ENCODE results near the gene NR1D2. TPM values are rescaled to one million over a fixed set of nuclear protein-coding genes. Genes with fewer than 3 reads are reported as not detected.
A peak's percentile ranks its signal among the peaks of the same experiment; 100 is the strongest.

Gene NR1D2
- polyA plus RNA-seq, 3 donors = 4.1 to 5.4 (median 5.3) TPM

DNA sequence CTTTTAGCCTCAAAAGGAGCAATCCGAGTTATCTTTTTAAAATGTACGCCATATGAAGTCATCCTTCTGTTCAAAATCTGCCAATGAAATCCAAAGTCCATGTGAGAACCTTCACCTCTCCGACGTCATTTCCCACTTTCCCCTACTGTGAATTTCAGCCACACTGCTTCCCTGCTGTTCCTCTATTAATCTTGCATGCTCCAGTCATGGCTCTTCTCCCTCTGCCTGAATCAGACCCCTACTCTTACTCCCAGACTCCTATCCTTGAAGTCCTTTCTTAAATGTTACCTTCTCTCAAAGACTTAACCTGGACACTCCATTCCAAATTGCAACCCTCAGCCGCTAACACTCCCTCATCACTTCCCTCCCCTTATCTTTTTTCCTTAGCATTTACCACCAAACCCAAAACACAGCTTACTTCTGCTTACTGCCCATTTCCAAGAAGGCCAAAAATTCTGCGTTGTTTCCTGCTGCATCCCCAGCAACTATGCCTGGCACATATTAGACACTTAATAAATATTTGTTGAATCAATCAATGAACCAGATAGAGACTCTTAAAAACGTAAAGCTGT, 29.5 kb upstream of the NR1D2 start:
- WGBS (ENCODE audit: insufficient coverage) = 26% methylated on average over 4 of the region's 7 CpGs
- H3K36me3 Mint-ChIP-seq = peaks cover 30 to 31% of the 10 kb centered on the region in 2 donors
- H2AFZ ChIP-seq (ENCODE audit: insufficient read depth, low read depth, low read length, poor library complexity, severe bottlenecking) = peak overlapping the region; percentile 95

DNA sequence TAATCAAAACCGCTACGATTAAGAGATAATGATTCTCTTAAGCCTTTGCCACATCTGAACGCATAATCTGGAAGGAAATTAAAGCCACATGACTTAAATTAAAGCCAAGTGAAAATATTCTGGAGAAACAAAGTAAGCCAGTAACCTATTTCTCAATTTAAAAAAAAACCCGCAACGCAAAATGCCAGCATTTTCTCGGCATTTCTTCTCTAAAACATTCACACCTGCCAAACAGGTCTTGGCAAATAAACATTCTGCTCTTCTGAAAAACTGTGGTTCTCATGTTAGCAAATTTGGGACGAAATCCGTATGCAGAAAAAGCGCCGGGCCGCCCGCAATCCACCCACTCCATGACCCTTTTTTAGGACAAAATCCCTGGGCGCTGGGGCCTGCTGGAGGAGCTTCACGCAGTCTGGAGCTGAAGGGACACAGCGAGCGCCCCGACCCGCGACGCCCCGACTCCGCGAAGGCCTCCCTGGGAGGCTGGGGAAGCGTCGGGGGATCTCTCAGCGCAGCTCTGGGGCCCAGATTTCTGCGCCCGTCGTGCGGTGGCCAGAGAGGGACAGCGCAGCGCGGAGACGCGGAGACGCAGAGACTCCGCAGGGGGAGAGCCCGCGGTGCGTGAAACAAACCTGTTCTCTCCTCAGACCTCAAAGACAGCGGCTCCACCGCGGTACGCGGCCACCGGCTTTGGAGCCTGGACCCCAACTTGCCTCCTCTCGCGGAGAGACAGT, 28.8 kb upstream of the NR1D2 start:
- Histone ChIP-seq H3K79me2 (ENCODE audit: insufficient read depth, low read length) (peaks cover 21% of the 10 kb centered on the region), H3K27me3 (ENCODE audit: control insufficient read depth in 2 of 2, insufficient read depth in 2 of 2, low read length in 2 of 2) (no peaks in the 10 kb centered on the region), H3K4me2 (replicated peaks; ENCODE audit: extremely low read depth, low read length, poor library complexity, severe bottlenecking) (peak overlapping the region; percentile 85), H3K27ac (ENCODE audit: low read depth in 1 of 2, low read length in 2 of 2) (peak overlapping the region; percentile 94), H3K4me1 (ENCODE audit: control insufficient read depth in 1 of 2, insufficient read depth in 2 of 2, low read length in 2 of 2) (peaks cover 26 to 33% of the 10 kb centered on the region in 2 donors), H2AFZ (ENCODE audit: insufficient read depth, low read depth, low read length, poor library complexity, severe bottlenecking) (peak overlapping the region; percentile 95), H4K20me1 (ENCODE audit: insufficient read depth, low read length) (peaks cover 32% of the 10 kb centered on the region), H3K9ac (ENCODE audit: insufficient read depth, low read length, poor library complexity, severe bottlenecking) (peak overlapping the region; percentile 77), H3K9me3 (replicated peaks in 1 of 2; ENCODE audit: control insufficient read depth in 1 of 2, insufficient read depth in 1 of 2, low read length in 2 of 2) (no peaks in the 10 kb centered on the region), H3K36me3 (replicated peaks in 1 of 2; ENCODE audit: control insufficient read depth in 1 of 2, insufficient read depth in 2 of 2, low read length in 2 of 2) (peaks cover 22 to 36% of the 10 kb centered on the region in 2 donors), H3K4me3 (replicated peaks in 1 of 3; ENCODE audit: low read depth in 2 of 3, low read length in 3 of 3) (peak overlapping the region; percentile 91 to 100 (median 100))
- peaks cover 34 to 36% of the 10 kb centered on the region in 2 donors for H3K36me3 Mint-ChIP-seq
- peaks cover 0 to 2% (median 0%) of the 10 kb centered on the region in 7 donors for H3K9me3 Mint-ChIP-seq
- H3K27ac Mint-ChIP-seq = peak overlapping the region; percentile 93 to 97 (median 95)
- WGBS (ENCODE audit: insufficient coverage) = under 1% methylated on average over 44 of the region's 48 CpGs
- H3K27me3 Mint-ChIP-seq (ENCODE audit: low read depth in 3 of 3) = peaks cover 8 to 11% (median 10%) of the 10 kb centered on the region in 3 donors
- peaks cover 43% of the 10 kb centered on the region for H3K4me1 Mint-ChIP-seq
- H3K4me3 Mint-ChIP-seq = peak overlapping the region; percentile 96 to 97
- DNase-seq = no peak
- TF ChIP-seq, protein P1, sequence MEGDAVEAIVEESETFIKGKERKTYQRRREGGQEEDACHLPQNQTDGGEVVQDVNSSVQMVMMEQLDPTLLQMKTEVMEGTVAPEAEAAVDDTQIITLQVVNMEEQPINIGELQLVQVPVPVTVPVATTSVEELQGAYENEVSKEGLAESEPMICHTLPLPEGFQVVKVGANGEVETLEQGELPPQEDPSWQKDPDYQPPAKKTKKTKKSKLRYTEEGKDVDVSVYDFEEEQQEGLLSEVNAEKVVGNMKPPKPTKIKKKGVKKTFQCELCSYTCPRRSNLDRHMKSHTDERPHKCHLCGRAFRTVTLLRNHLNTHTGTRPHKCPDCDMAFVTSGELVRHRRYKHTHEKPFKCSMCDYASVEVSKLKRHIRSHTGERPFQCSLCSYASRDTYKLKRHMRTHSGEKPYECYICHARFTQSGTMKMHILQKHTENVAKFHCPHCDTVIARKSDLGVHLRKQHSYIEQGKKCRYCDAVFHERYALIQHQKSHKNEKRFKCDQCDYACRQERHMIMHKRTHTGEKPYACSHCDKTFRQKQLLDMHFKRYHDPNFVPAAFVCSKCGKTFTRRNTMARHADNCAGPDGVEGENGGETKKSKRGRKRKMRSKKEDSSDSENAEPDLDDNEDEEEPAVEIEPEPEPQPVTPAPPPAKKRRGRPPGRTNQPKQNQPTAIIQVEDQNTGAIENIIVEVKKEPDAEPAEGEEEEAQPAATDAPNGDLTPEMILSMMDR (IDR thresholded peaks at IDR 0.05) = no peak
- intact Hi-C loops (cut with micrococcal nuclease) = loop anchor here (2.0 to 10.0 kb wide), 2 partner anchors 28 to 48 kb away; partner anchors contain the start of gene NR1D2 (in 1 of the 2)

More for the DNA sequence above, 29.5 kb upstream of the NR1D2 start:
- H3K4me3 Mint-ChIP-seq = peak overlapping the region; percentile 96 to 97
- Histone ChIP-seq H3K4me1 (ENCODE audit: control insufficient read depth in 1 of 2, insufficient read depth in 2 of 2, low read length in 2 of 2) (peaks cover 26 to 33% of the 10 kb centered on the region in 2 donors), H3K4me3 (replicated peaks in 1 of 3; ENCODE audit: low read depth in 2 of 3, low read length in 3 of 3) (peak overlapping the region; percentile 91 to 100 (median 100)), H3K27me3 (ENCODE audit: control insufficient read depth in 2 of 2, insufficient read depth in 2 of 2, low read length in 2 of 2) (no peaks in the 10 kb centered on the region), H4K20me1 (ENCODE audit: insufficient read depth, low read length) (peaks cover 32% of the 10 kb centered on the region), H3K9ac (ENCODE audit: insufficient read depth, low read length, poor library complexity, severe bottlenecking) (no peak overlapping the region), H3K79me2 (ENCODE audit: insufficient read depth, low read length) (peaks cover 21% of the 10 kb centered on the region), H3K27ac (ENCODE audit: low read depth in 1 of 2, low read length in 2 of 2) (no peak overlapping the region), H3K9me3 (replicated peaks in 1 of 2; ENCODE audit: control insufficient read depth in 1 of 2, insufficient read depth in 1 of 2, low read length in 2 of 2) (no peaks in the 10 kb centered on the region), H3K36me3 (replicated peaks in 1 of 2; ENCODE audit: control insufficient read depth in 1 of 2, insufficient read depth in 2 of 2, low read length in 2 of 2) (peaks cover 18 to 29% of the 10 kb centered on the region in 2 donors), H3K4me2 (replicated peaks; ENCODE audit: extremely low read depth, low read length, poor library complexity, severe bottlenecking) (peak overlapping the region; percentile 85)
- H3K9me3 Mint-ChIP-seq = peaks cover 0 to 2% (median 0%) of the 10 kb centered on the region in 7 donors
- TF ChIP-seq, protein P1 (IDR thresholded peaks at IDR 0.05) = no peak
- peak; percentile 3 to 35 (median 11) for DNase-seq
- H3K27ac Mint-ChIP-seq = peak overlapping the region in 2 of 7 donors; percentile 2 to 12
- peaks cover 43% of the 10 kb centered on the region for H3K4me1 Mint-ChIP-seq
- intact Hi-C loops (cut with micrococcal nuclease) = loop anchor here (2.0 to 10.0 kb wide), 2 partner anchors 29 to 49 kb away; partner anchors contain the start of gene NR1D2 (in 1 of the 2)
- peaks cover 8 to 11% (median 10%) of the 10 kb centered on the region in 3 donors for H3K27me3 Mint-ChIP-seq (ENCODE audit: low read depth in 3 of 3)
